ENCODE data around the gene LARGE1.
A peak's percentile ranks its signal among the peaks of the same experiment; 100 is the strongest.

The LARGE1 gene

GRCh38 chr22:33906475-33906874 lies 13.8 kb downstream of the LARGE1 start:
- Histone ChIP-seq H3K36me3 (ENCODE audit: insufficient read depth, low read length) (peaks cover 7% of the 10 kb centered on the region; the same call in 1 of the 2 replicates), H3K4me1 (ENCODE audit: insufficient read depth, low read length) (peaks cover 8% of the 10 kb centered on the region; the same call in 1 of the 2 replicates), H3K9ac (ENCODE audit: low read depth, low read length) (no peak overlapping the region), H3K9me3 (ENCODE audit: control insufficient read depth, insufficient read depth, low read length) (no peaks in the 10 kb centered on the region; the same call in 1 of the 2 replicates)

GRCh38 chr22:33903012-33903411 lies 17.3 kb downstream of the LARGE1 start:
- H3K9ac ChIP-seq (ENCODE audit: low read depth, low read length): no peak overlapping the region
- peaks cover 34% of the 10 kb centered on the region for H3K4me1 ChIP-seq (ENCODE audit: insufficient read depth, low read length)
- H3K9me3 ChIP-seq (ENCODE audit: control insufficient read depth, insufficient read depth, low read length): no peaks in the 10 kb centered on the region
- H3K36me3 ChIP-seq (ENCODE audit: insufficient read depth, low read length): no peaks in the 10 kb centered on the region; the same call in 1 of the 2 replicates

GRCh38 chr22:33902073-33902472 lies 18.2 kb downstream of the LARGE1 start:
- Histone ChIP-seq H3K9ac (ENCODE audit: low read depth, low read length) (no peak overlapping the region), H3K36me3 (ENCODE audit: insufficient read depth, low read length) (no peaks in the 10 kb centered on the region), H3K4me1 (ENCODE audit: insufficient read depth, low read length) (peaks cover 40% of the 10 kb centered on the region), H3K9me3 (ENCODE audit: control insufficient read depth, insufficient read depth, low read length) (no peaks in the 10 kb centered on the region)

- H3K4me1 ChIP-seq (ENCODE audit: insufficient read depth, low read length): peaks cover 61% of the 10 kb centered on the region
- H3K9ac ChIP-seq (ENCODE audit: low read depth, low read length): peak overlapping the region; percentile 30; the same call in 1 of the 2 replicates
- H3K36me3 ChIP-seq (ENCODE audit: insufficient read depth, low read length): no peaks in the 10 kb centered on the region; the same call in 1 of the 2 replicates
- H3K9me3 ChIP-seq (ENCODE audit: control insufficient read depth, insufficient read depth, low read length): no peaks in the 10 kb centered on the region
These were observed 22.2 kb downstream of the LARGE1 start for GRCh38 chr22:33898121-33898520.

- no peaks in the 10 kb centered on the region for H3K9me3 ChIP-seq (ENCODE audit: control insufficient read depth, insufficient read depth, low read length)
- H3K4me1 ChIP-seq (ENCODE audit: insufficient read depth, low read length): peaks cover 68% of the 10 kb centered on the region
- peak overlapping the region; percentile 30 for H3K9ac ChIP-seq (ENCODE audit: low read depth, low read length)
- H3K36me3 ChIP-seq (ENCODE audit: insufficient read depth, low read length): no peaks in the 10 kb centered on the region; the same call in 1 of the 2 replicates
These were observed 22.8 kb downstream of the LARGE1 start for GRCh38 chr22:33897448-33897835.

- peak overlapping the region; percentile 8 for H3K9ac ChIP-seq (ENCODE audit: low read depth, low read length)
- no peaks in the 10 kb centered on the region; the same call in 1 of the 2 replicates for H3K36me3 ChIP-seq (ENCODE audit: insufficient read depth, low read length)
- no peaks in the 10 kb centered on the region for H3K9me3 ChIP-seq (ENCODE audit: control insufficient read depth, insufficient read depth, low read length)
- peaks cover 73% of the 10 kb centered on the region for H3K4me1 ChIP-seq (ENCODE audit: insufficient read depth, low read length)
These were observed 23.5 kb downstream of the LARGE1 start for GRCh38 chr22:33896575-33897447.

GRCh38 chr22:33896154-33896553 lies 24.1 kb downstream of the LARGE1 start:
- no peaks in the 10 kb centered on the region; the same call in 1 of the 2 replicates for H3K36me3 ChIP-seq (ENCODE audit: insufficient read depth, low read length)
- H3K9ac ChIP-seq (ENCODE audit: low read depth, low read length): no peak overlapping the region; the same call in 1 of the 2 replicates
- no peaks in the 10 kb centered on the region for H3K9me3 ChIP-seq (ENCODE audit: control insufficient read depth, insufficient read depth, low read length)
- H3K4me1 ChIP-seq (ENCODE audit: insufficient read depth, low read length): peaks cover 66% of the 10 kb centered on the region

GRCh38 chr22:33895444-33895843 lies 24.8 kb downstream of the LARGE1 start:
- Histone ChIP-seq H3K9ac (ENCODE audit: low read depth, low read length) (no peak overlapping the region), H3K36me3 (ENCODE audit: insufficient read depth, low read length) (no peaks in the 10 kb centered on the region; the same call in 1 of the 2 replicates), H3K9me3 (ENCODE audit: control insufficient read depth, insufficient read depth, low read length) (no peaks in the 10 kb centered on the region), H3K4me1 (ENCODE audit: insufficient read depth, low read length) (peaks cover 62% of the 10 kb centered on the region)

GRCh38 chr22:33894515-33894914 lies 25.8 kb downstream of the LARGE1 start:
- no peaks in the 10 kb centered on the region; the same call in 1 of the 2 replicates for H3K36me3 ChIP-seq (ENCODE audit: insufficient read depth, low read length)
- no peaks in the 10 kb centered on the region for H3K9me3 ChIP-seq (ENCODE audit: control insufficient read depth, insufficient read depth, low read length)
- H3K9ac ChIP-seq (ENCODE audit: low read depth, low read length): no peak overlapping the region
- H3K4me1 ChIP-seq (ENCODE audit: insufficient read depth, low read length): peaks cover 55% of the 10 kb centered on the region

- H3K9me3 ChIP-seq (ENCODE audit: control insufficient read depth, insufficient read depth, low read length): no peaks in the 10 kb centered on the region
- H3K4me1 ChIP-seq (ENCODE audit: insufficient read depth, low read length): peaks cover 50% of the 10 kb centered on the region
These were observed 26.2 kb downstream of the LARGE1 start for GRCh38 chr22:33894036-33894435.

GRCh38 chr22:33893512-33893911 lies 26.8 kb downstream of the LARGE1 start:
- Histone ChIP-seq H3K9me3 (ENCODE audit: control insufficient read depth, insufficient read depth, low read length) (no peaks in the 10 kb centered on the region), H3K36me3 (ENCODE audit: insufficient read depth, low read length) (no peaks in the 10 kb centered on the region; the same call in 1 of the 2 replicates), H3K4me1 (ENCODE audit: insufficient read depth, low read length) (peaks cover 45% of the 10 kb centered on the region), H3K9ac (ENCODE audit: low read depth, low read length) (no peak overlapping the region)

More at GRCh38 chr22:33894036-33894435, 26.2 kb downstream of the LARGE1 start:
- H3K9ac ChIP-seq (ENCODE audit: low read depth, low read length): no peak overlapping the region
- no peaks in the 10 kb centered on the region; the same call in 1 of the 2 replicates for H3K36me3 ChIP-seq (ENCODE audit: insufficient read depth, low read length)

- Histone ChIP-seq H3K9me3 (ENCODE audit: control insufficient read depth, insufficient read depth, low read length) (no peaks in the 10 kb centered on the region), H3K9ac (ENCODE audit: low read depth, low read length) (no peak overlapping the region), H3K36me3 (ENCODE audit: insufficient read depth, low read length) (no peaks in the 10 kb centered on the region; the same call in 1 of the 2 replicates), H3K4me1 (ENCODE audit: insufficient read depth, low read length) (peaks cover 35% of the 10 kb centered on the region)
These were observed 28.3 kb downstream of the LARGE1 start for GRCh38 chr22:33891992-33892391.

- Histone ChIP-seq H3K9ac (ENCODE audit: low read depth, low read length) (no peak overlapping the region), H3K4me1 (ENCODE audit: insufficient read depth, low read length) (peaks cover 30% of the 10 kb centered on the region), H3K9me3 (ENCODE audit: control insufficient read depth, insufficient read depth, low read length) (no peaks in the 10 kb centered on the region), H3K36me3 (ENCODE audit: insufficient read depth, low read length) (no peaks in the 10 kb centered on the region; the same call in 1 of the 2 replicates)
These were observed 28.8 kb downstream of the LARGE1 start for GRCh38 chr22:33891455-33891854.

- no peaks in the 10 kb centered on the region; the same call in 1 of the 2 replicates for H3K36me3 ChIP-seq (ENCODE audit: insufficient read depth, low read length)
- peaks cover 24% of the 10 kb centered on the region; the same call in 1 of the 2 replicates for H3K4me1 ChIP-seq (ENCODE audit: insufficient read depth, low read length)
- H3K9me3 ChIP-seq (ENCODE audit: control insufficient read depth, insufficient read depth, low read length): no peaks in the 10 kb centered on the region
- H3K9ac ChIP-seq (ENCODE audit: low read depth, low read length): no peak overlapping the region
These were observed 30.5 kb downstream of the LARGE1 start for GRCh38 chr22:33889748-33890147.

GRCh38 chr22:33888821-33889220 lies 31.5 kb downstream of the LARGE1 start:
- peaks cover 29% of the 10 kb centered on the region for H3K4me1 ChIP-seq (ENCODE audit: insufficient read depth, low read length)
- no peaks in the 10 kb centered on the region for H3K36me3 ChIP-seq (ENCODE audit: insufficient read depth, low read length)
- H3K9me3 ChIP-seq (ENCODE audit: control insufficient read depth, insufficient read depth, low read length): no peaks in the 10 kb centered on the region
- no peak overlapping the region for H3K9ac ChIP-seq (ENCODE audit: low read depth, low read length)

All from ES-I3 (cell line).